Fibroblast of villous mesenchyme (primary cell): ENCODE data around the gene EID1. TPM values are rescaled to one million over a fixed set of nuclear protein-coding genes. Genes with fewer than 3 reads are reported as not detected.

Experiments used
- DNase-seq: peaks from one replicate; pipeline ENCODE4 v3.0.0-alpha.2; 2010; ENCODE audit warnings: low read depth
- H3K4me3 ChIP-seq: 2 replicates; pipeline ENCODE4 v1.5.1; 2011; ENCODE audit warnings: low read depth, mild to moderate bottlenecking, low read length
- total RNA-seq: library from RNA; depleted of rRNA; stranded (reverse); fragments of >200 nt; gene quantifications from 2 replicates; pipeline ENCODE4 v1.2.3, GENCODE V29; 2012
- TF ChIP-seq, protein P1 (sequence below): IDR thresholded peaks from 2 replicates; pipeline ENCODE4 v1.5.1; 2012; ENCODE audit warnings: low read depth, mild to moderate bottlenecking, low read length; ENCODE audit not compliant: insufficient read depth

The EID1 gene, protein sequence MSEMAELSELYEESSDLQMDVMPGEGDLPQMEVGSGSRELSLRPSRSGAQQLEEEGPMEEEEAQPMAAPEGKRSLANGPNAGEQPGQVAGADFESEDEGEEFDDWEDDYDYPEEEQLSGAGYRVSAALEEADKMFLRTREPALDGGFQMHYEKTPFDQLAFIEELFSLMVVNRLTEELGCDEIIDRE
- total RNA-seq: 191 and 224 TPM in 2 replicates

DNA sequence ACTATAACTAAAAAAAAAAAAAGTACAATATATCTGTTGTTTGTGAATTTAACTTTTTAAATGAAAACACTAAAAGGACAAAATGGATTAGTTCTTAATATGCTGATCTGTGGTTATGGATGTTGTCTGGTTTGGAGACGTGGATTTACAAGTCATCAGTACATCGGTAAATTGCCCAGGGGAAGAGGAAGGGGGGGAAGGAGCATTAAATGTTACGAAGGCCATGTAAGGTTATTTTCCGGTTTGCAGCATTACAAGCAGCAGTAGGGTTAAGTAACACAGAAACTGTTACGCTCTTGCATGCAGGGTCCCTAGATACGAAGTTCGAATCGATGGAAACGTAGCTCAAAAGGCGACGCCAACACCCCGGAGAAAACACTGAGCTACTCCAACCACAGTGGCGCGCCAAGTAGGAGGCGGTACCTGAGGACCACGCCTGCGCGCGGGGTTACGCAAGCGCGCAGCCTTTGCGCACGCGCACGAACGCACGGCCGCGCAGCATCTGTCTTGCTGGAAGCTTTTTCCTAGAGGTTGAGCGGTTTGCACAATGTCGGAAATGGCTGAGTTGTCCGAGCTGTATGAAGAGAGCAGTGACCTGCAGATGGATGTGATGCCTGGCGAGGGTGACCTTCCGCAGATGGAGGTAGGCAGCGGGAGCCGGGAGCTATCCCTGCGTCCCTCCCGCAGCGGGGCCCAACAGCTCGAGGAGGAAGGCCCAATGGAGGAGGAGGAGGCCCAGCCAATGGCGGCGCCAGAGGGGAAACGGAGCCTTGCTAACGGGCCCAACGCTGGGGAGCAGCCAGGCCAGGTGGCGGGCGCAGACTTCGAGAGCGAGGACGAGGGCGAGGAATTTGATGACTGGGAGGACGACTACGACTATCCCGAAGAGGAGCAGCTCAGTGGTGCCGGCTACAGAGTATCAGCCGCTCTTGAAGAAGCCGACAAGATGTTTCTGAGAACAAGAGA is at the start of gene EID1:
TSS of gene EID1 (plus strand) at position 505 of the 966 bp plus-strand sequence. CDS start at position 548, 43 bp downstream.
- peak within 1 kb of the TSS; percentile 91 for H3K4me3 ChIP-seq
- peak; percentile 96 for DNase-seq
- TF ChIP-seq, protein P1, sequence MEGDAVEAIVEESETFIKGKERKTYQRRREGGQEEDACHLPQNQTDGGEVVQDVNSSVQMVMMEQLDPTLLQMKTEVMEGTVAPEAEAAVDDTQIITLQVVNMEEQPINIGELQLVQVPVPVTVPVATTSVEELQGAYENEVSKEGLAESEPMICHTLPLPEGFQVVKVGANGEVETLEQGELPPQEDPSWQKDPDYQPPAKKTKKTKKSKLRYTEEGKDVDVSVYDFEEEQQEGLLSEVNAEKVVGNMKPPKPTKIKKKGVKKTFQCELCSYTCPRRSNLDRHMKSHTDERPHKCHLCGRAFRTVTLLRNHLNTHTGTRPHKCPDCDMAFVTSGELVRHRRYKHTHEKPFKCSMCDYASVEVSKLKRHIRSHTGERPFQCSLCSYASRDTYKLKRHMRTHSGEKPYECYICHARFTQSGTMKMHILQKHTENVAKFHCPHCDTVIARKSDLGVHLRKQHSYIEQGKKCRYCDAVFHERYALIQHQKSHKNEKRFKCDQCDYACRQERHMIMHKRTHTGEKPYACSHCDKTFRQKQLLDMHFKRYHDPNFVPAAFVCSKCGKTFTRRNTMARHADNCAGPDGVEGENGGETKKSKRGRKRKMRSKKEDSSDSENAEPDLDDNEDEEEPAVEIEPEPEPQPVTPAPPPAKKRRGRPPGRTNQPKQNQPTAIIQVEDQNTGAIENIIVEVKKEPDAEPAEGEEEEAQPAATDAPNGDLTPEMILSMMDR: no peak

DNA sequence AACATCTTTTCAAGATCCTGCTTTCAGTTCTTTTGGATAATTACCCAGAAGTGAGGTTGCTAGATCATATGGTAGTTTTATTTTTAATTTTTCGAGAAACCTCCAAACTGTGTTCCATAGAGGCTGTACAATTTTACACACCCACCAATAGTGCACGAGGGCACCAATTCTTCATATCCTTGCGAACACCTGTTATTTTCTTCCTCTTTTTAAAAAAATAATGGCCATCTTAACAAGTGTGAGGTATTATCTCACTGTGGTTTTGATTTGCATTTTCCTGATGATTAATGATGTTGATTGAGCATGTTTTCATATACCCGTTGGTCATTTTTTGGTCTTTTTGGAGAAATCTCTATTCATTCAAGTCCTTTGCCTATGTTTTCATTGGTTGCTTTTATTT is 49.5 kb upstream of the EID1 start:
- TF ChIP-seq, protein P1: no peak
- no peak for DNase-seq

DNA sequence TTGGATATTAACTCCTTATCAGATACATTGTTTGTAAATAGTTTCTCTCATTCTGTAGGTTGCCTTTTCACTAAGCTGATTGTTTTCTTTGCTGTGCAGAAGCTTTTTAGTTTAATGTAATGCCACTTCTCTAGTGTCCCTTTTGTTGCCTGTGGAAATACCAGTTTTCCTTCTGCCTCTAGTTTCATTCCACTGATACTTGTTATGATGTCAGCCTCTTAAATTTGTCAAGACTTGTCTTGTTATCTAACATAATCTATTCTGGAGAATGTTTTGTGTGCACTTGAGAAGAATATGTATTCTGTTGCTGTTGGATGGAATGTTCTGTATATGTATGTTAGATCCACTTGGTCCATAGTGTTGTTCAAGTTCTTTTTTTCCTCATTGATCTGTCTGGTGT is 49.0 kb upstream of the EID1 start:
- no peak for DNase-seq
- H3K4me3 ChIP-seq: no peak overlapping the region
- TF ChIP-seq, protein P1: no peak

More for the DNA sequence above, 49.5 kb upstream of the EID1 start:
- H3K4me3 ChIP-seq: no peak overlapping the region

DNA sequence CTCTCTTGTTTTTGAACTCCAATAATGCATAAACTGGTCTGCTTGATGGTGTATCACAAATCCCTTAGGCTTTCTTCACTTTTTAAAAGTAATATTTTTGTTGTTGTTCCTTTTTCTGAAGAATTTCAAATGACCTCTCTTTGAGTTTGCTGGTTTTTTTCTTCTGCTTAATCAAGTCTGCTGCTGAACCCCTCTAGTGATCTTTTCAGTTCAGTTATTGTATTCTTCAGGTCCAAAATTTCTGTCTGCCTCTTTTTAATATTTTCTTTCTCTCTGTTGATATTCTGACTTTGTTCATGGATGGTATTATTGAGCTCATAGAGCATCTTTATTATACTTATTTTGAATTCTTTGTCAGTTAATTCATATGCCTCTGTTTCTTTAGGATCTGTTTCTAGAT is 45.3 kb upstream of the EID1 start:
- TF ChIP-seq, protein P1: no peak
- DNase-seq: no peak
- H3K4me3 ChIP-seq: no peak overlapping the region

DNA sequence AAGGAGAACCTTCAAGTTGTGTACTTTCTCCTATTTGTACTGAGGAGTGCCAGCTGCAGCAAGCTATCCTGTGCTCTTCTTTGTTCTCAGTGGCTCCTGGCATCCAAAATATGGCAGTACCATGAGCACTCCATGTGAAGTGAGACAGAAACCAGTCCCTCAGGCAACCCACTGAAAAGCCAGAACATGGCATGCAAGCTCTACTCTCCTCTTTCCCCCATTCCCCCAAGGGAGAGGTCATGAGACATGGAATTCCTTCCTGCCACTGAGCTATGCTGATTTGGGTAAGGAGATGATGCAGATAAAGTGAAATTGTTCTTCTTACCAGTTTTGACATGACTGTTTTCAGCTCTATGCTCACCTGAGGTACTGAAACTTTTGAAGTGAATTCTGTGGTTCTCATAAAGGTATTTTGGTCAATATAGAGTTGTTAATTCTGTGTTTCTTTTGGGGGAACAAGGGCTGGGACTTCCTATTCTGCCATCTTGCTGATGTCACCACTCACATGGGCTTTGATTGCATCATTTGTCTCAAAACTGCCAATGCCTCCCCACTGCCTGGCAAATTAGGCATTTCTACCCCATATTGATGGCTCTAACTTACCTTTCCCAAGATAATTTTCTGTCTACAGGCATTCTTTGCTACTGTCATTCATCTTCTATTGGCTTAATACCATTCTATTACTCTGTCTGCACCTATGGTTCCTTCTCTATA is 44.3 kb upstream of the EID1 start:
- no peak for DNase-seq
- TF ChIP-seq, protein P1: no peak
- H3K4me3 ChIP-seq: no peak overlapping the region

DNA sequence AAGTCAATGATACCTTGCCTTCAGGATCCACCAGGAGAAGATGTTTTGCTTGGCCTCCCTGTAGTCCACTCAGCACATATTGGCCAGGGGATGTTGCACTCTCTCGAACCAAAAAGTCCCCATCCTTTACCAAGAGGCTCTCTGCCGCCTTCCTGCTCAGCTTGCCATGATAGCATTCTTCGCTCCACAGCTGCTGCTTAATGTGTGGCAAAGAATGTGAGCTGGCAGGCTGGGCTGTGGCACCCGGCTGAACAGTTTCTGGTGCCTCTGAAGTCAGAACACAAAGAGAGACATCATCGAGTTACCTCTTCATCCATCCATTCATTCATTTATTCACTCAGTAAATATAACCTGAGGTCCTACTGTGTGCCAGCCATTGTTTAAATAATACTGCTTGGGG is 43.2 kb upstream of the EID1 start:
- no peak overlapping the region for H3K4me3 ChIP-seq
- DNase-seq: no peak
- TF ChIP-seq, protein P1: no peak
